SK-N-SH (cell line): ENCODE measurements around the gene RNPEPL1.

Source experiments
- EP300 ChIP-seq, 2 experiments: IDR thresholded peaks; 2 replicates each; pipeline versions ENCODE4 v1.4.0 to v1.6.1; 2012; ENCODE audit warnings: borderline replicate concordance in 1 of 2, low read depth in 1 of 2, low read length in 1 of 2
- FOSL2 ChIP-seq: IDR thresholded peaks from 2 replicates; pipeline ENCODE4 v1.4.0; 2012; ENCODE audit warnings: low read depth, mild to moderate bottlenecking, moderate library complexity, borderline replicate concordance
- MEF2A ChIP-seq: IDR thresholded peaks from 2 replicates; pipeline ENCODE4 v1.4.0; 2012; ENCODE audit warnings: low read depth, borderline replicate concordance
- NFIC ChIP-seq: IDR thresholded peaks from 2 replicates; pipeline ENCODE4 v1.4.0; 2012; ENCODE audit warnings: borderline replicate concordance
- NRF1 ChIP-seq: IDR thresholded peaks from 2 replicates; pipeline ENCODE4 v1.6.1; 2012; ENCODE audit warnings: low read depth, mild to moderate bottlenecking, low read length
- POLR2AphosphoS5 ChIP-seq: IDR thresholded peaks from 2 replicates; pipeline ENCODE4 v1.6.1; 2012; ENCODE audit warnings: low read depth, low read length
- REST ChIP-seq: IDR thresholded peaks from 2 replicates; pipeline ENCODE4 v1.6.1; 2012; ENCODE audit warnings: mild to moderate bottlenecking, low read depth, low read length, moderate library complexity
- SIN3A ChIP-seq: IDR thresholded peaks from 2 replicates; pipeline ENCODE4 v1.6.1; 2012; ENCODE audit warnings: low read depth, mild to moderate bottlenecking, low read length, moderate library complexity, borderline replicate concordance
- TCF12 ChIP-seq: IDR thresholded peaks from 2 replicates; pipeline ENCODE4 v1.4.0; 2012
- TEAD4 ChIP-seq: IDR thresholded peaks from 2 replicates; pipeline ENCODE4 v1.4.0; 2012; ENCODE audit warnings: mild to moderate bottlenecking, borderline replicate concordance; ENCODE audit not compliant: insufficient read depth
- USF2 ChIP-seq: fragments of 150-350 bp; IDR thresholded peaks from 2 replicates; pipeline ENCODE4 v1.6.1; 2017; ENCODE audit warnings: antibody characterized with exemption, low read length, low read depth, borderline replicate concordance
- TF ChIP-seq, protein P1 (sequence below): fragments of 200-600 bp; sonication (generic); IDR thresholded peaks from 2 replicates; pipeline ENCODE4 v1.6.1; 2017; ENCODE audit warnings: antibody characterized with exemption, mild to moderate bottlenecking, moderate library complexity
- TF ChIP-seq, protein P2 (sequence below): IDR thresholded peaks from 2 replicates; pipeline ENCODE4 v1.4.0; 2012; ENCODE audit warnings: low read depth, borderline replicate concordance

GRCh38 chr2:240560480-240561324 is 7.6 kb upstream of the RNPEPL1 start:
- TF ChIP-seq, protein P1, sequence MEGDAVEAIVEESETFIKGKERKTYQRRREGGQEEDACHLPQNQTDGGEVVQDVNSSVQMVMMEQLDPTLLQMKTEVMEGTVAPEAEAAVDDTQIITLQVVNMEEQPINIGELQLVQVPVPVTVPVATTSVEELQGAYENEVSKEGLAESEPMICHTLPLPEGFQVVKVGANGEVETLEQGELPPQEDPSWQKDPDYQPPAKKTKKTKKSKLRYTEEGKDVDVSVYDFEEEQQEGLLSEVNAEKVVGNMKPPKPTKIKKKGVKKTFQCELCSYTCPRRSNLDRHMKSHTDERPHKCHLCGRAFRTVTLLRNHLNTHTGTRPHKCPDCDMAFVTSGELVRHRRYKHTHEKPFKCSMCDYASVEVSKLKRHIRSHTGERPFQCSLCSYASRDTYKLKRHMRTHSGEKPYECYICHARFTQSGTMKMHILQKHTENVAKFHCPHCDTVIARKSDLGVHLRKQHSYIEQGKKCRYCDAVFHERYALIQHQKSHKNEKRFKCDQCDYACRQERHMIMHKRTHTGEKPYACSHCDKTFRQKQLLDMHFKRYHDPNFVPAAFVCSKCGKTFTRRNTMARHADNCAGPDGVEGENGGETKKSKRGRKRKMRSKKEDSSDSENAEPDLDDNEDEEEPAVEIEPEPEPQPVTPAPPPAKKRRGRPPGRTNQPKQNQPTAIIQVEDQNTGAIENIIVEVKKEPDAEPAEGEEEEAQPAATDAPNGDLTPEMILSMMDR, result peak; percentile 39
- TF ChIP-seq NFIC (no peak), SIN3A (peak; percentile 32; the same call in 1 of the 2 replicates), NRF1 (peak; percentile 57), TCF12 (no peak), POLR2AphosphoS5 (peak; percentile 88), TEAD4 (no peak), FOSL2 (no peak), REST (no peak), EP300 (IDR thresholded peaks at IDR 0.05; ENCODE audit: borderline replicate concordance in 1 of 2, low read depth in 1 of 2, low read length in 1 of 2) (no peak), USF2 (no peak), MEF2A (no peak)
- TF ChIP-seq, protein P2, sequence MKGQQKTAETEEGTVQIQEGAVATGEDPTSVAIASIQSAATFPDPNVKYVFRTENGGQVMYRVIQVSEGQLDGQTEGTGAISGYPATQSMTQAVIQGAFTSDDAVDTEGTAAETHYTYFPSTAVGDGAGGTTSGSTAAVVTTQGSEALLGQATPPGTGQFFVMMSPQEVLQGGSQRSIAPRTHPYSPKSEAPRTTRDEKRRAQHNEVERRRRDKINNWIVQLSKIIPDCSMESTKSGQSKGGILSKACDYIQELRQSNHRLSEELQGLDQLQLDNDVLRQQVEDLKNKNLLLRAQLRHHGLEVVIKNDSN, result no peak
